CD14-positive monocyte (primary cell): Measurements from ENCODE around the gene RNF17. TPM values are rescaled to one million over a fixed set of nuclear protein-coding genes. Genes with fewer than 3 reads are reported as not detected.

Experiments used
- DNase-seq, 3 donors: peaks; one replicate each; pipeline ENCODE4 v3.0.0-alpha.2; 2011 to 2022
- H2AFZ ChIP-seq: 2 replicates; pipeline ENCODE4 v1.6.0; 2012; ENCODE audit warnings: mild to moderate bottlenecking, low read depth, low read length, inconsistent platforms; ENCODE audit not compliant: insufficient read depth, poor library complexity, severe bottlenecking
- H3K27ac ChIP-seq, 2 donors: 1 replicate in 1 of 2; 2 replicates in 1 of 2; pipeline ENCODE4 v1.5.1; 2012 to 2013; ENCODE audit warnings: low read length in 2 of 2, control low read depth in 1 of 2, inconsistent platforms in 1 of 2, low read depth in 1 of 2, mild to moderate bottlenecking in 1 of 2
- H3K27me3 ChIP-seq, 2 donors: one replicate each; pipeline versions ENCODE4 v1.6.0 to v1.6.1; 2011 to 2013; ENCODE audit warnings: low read length in 2 of 2; ENCODE audit not compliant: control insufficient read depth in 2 of 2, insufficient read depth in 2 of 2
- H3K36me3 ChIP-seq, 2 donors: replicated peaks in 1 of 2; 1 replicate in 1 of 2; 2 replicates in 1 of 2; pipeline versions ENCODE4 v1.5.1 to v1.6.1; 2012 to 2013; ENCODE audit warnings: low read length in 2 of 2, control low read depth in 1 of 2, inconsistent platforms in 1 of 2, mild to moderate bottlenecking in 1 of 2; ENCODE audit not compliant: insufficient read depth in 2 of 2, control insufficient read depth in 1 of 2
- H3K4me1 ChIP-seq, 2 donors: 1 replicate in 1 of 2; 2 replicates in 1 of 2; pipeline versions ENCODE4 v1.5.1 to v1.6.1; 2012 to 2013; ENCODE audit warnings: low read length in 2 of 2, control low read depth in 1 of 2, inconsistent platforms in 1 of 2, mild to moderate bottlenecking in 1 of 2, moderate library complexity in 1 of 2; ENCODE audit not compliant: insufficient read depth in 2 of 2, control insufficient read depth in 1 of 2
- H3K4me2 ChIP-seq: replicated peaks from 2 replicates; pipeline ENCODE3; 2012; ENCODE audit warnings: low read length, moderate library complexity, mild to moderate bottlenecking; ENCODE audit not compliant: poor library complexity, severe bottlenecking; ENCODE audit errors: extremely low read depth
- H3K4me3 ChIP-seq, 3 experiments: fragments of 200-600 bp in 1 of 3; sonication (generic) in 1 of 3; replicated peaks in 1 of 3; 1 replicate in 2 of 3; 2 replicates in 1 of 3; pipeline ENCODE4 v1.5.1; 2011 to 2013; ENCODE audit warnings: low read length in 3 of 3, mild to moderate bottlenecking in 3 of 3, control low read depth in 2 of 3, low read depth in 2 of 3, inconsistent platforms in 1 of 3, moderate library complexity in 1 of 3
- H3K79me2 ChIP-seq: 2 replicates; pipeline ENCODE4 v1.6.0; 2012; ENCODE audit warnings: mild to moderate bottlenecking, control low read depth, inconsistent platforms, low read length, moderate library complexity; ENCODE audit not compliant: insufficient read depth
- H3K9ac ChIP-seq: 2 replicates; pipeline ENCODE4 v1.6.0; 2017; ENCODE audit warnings: low read length, mild to moderate bottlenecking; ENCODE audit not compliant: insufficient read depth, poor library complexity, severe bottlenecking
- H3K9me3 ChIP-seq, 2 donors: replicated peaks in 1 of 2; 1 replicate in 1 of 2; 2 replicates in 1 of 2; pipeline versions ENCODE4 v1.5.1 to v1.6.1; 2012 to 2013; ENCODE audit warnings: low read length in 2 of 2, control low read depth in 1 of 2; ENCODE audit not compliant: control insufficient read depth in 1 of 2, insufficient read depth in 1 of 2
- H4K20me1 ChIP-seq: 2 replicates; pipeline ENCODE4 v1.6.0; 2012; ENCODE audit warnings: mild to moderate bottlenecking, low read length, control low read depth, moderate library complexity; ENCODE audit not compliant: insufficient read depth
- H3K27ac Mint-ChIP-seq, 7 donors: one replicate each; pipeline ENCODE4 v1.8.0; 2020; ENCODE audit warnings: mild to moderate bottlenecking in 7 of 7, mixed read lengths in 7 of 7, moderate library complexity in 6 of 7, inconsistent platforms in 2 of 7
- H3K27me3 Mint-ChIP-seq, 3 donors: one replicate each; pipeline ENCODE4 v1.8.0; 2021 to 2022; ENCODE audit warnings: low read depth in 3 of 3, mild to moderate bottlenecking in 3 of 3, mixed read lengths in 3 of 3, moderate library complexity in 3 of 3, inconsistent platforms in 1 of 3
- H3K36me3 Mint-ChIP-seq, 2 donors: one replicate each; pipeline ENCODE4 v1.8.0; 2020; ENCODE audit warnings: mixed read lengths in 2 of 2, inconsistent platforms in 1 of 2, mild to moderate bottlenecking in 1 of 2
- H3K4me1 Mint-ChIP-seq: one replicate; pipeline ENCODE4 v1.8.0; 2020; ENCODE audit warnings: mild to moderate bottlenecking, mixed read lengths
- H3K4me3 Mint-ChIP-seq, 2 donors: one replicate each; pipeline ENCODE4 v1.8.0; 2020; ENCODE audit warnings: mild to moderate bottlenecking in 2 of 2, mixed read lengths in 2 of 2, moderate library complexity in 1 of 2
- H3K9me3 Mint-ChIP-seq, 7 donors: one replicate each; pipeline ENCODE4 v1.8.0; 2020 to 2022; ENCODE audit warnings: mixed read lengths in 7 of 7, mild to moderate bottlenecking in 6 of 7, moderate library complexity in 6 of 7, inconsistent platforms in 2 of 7
- whole genome bisulfite sequencing: methylation state at CpG from one replicate; pipeline ENCODE4 v1.1.5; 2013; ENCODE audit warnings: missing lambda C conversion rate; ENCODE audit not compliant: insufficient coverage; 5-methylcytosine and 5-hydroxymethylcytosine counted together
- intact Hi-C, 2 donors: fragments of 100-400 bp; cut with micrococcal nuclease; formaldehyde crosslinking; loops; one replicate each; pipeline versions ENCODE4 v1.15.0 to v1.15.1; 2023
- polyA plus RNA-seq, 3 donors: library from polyadenylated mRNA; depleted of rRNA in 1 of 3; unstranded in 2 of 3; stranded (reverse) in 1 of 3; fragments of 300-500 nt in 2 of 3; fragments of >200 nt in 1 of 3; fragmentation: Illumina TruSeq in 2 of 3; gene quantifications; 1 replicate in 2 of 3; 2 replicates in 1 of 3; pipeline ENCODE4 v1.2.3, GENCODE V29; 2012 to 2021
- TF ChIP-seq, protein P1 (sequence below): fragments of 200-600 bp; IDR thresholded peaks from one replicate; pipeline ENCODE4 v1.8.0; 2022; ENCODE audit warnings: antibody characterized with exemption, mild to moderate bottlenecking

RNF17 gene
- polyA plus RNA-seq, 3 donors, result not detected

DNA sequence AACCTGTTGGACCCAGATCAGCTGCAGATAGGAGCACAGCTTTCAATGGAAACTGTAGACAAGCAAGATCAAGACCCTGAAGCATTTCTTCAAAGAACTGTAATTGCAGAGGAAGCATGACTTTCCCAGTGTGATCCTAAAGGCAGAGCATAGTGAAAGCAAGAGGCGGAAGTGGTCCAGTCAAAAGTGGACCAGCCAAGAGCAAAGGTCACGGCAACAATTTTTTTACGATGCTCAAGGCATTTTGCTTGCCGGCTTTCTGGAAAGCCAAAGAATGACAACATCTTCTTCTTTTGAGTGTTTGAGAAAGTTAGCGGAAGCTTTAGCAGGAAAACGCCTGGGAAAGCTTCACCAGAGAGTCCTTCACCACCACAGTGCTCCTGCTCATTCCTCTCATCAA is 111.6 kb downstream of the RNF17 start:
- Histone ChIP-seq H2AFZ (no peak overlapping the region), H3K79me2 (no peaks in the 10 kb centered on the region), H3K4me2 (no peak overlapping the region), H3K36me3 (no peaks in the 10 kb centered on the region), H3K4me3 (no peak overlapping the region), H3K4me1 (no peaks in the 10 kb centered on the region), H4K20me1 (no peaks in the 10 kb centered on the region), H3K9me3 (no peaks in the 10 kb centered on the region), H3K27me3 (no peaks in the 10 kb centered on the region), H3K27ac (no peak overlapping the region), H3K9ac (no peak overlapping the region)
- DNase-seq, result no peak
- H3K27me3 Mint-ChIP-seq, result peaks cover 0 to 4% (median 0%) of the 10 kb centered on the region in 3 donors
- WGBS, result 90% methylated on average over 4 of the region's 6 CpGs
- H3K4me3 Mint-ChIP-seq, result no peak overlapping the region
- H3K4me1 Mint-ChIP-seq, result no peaks in the 10 kb centered on the region
- TF ChIP-seq, protein P1, sequence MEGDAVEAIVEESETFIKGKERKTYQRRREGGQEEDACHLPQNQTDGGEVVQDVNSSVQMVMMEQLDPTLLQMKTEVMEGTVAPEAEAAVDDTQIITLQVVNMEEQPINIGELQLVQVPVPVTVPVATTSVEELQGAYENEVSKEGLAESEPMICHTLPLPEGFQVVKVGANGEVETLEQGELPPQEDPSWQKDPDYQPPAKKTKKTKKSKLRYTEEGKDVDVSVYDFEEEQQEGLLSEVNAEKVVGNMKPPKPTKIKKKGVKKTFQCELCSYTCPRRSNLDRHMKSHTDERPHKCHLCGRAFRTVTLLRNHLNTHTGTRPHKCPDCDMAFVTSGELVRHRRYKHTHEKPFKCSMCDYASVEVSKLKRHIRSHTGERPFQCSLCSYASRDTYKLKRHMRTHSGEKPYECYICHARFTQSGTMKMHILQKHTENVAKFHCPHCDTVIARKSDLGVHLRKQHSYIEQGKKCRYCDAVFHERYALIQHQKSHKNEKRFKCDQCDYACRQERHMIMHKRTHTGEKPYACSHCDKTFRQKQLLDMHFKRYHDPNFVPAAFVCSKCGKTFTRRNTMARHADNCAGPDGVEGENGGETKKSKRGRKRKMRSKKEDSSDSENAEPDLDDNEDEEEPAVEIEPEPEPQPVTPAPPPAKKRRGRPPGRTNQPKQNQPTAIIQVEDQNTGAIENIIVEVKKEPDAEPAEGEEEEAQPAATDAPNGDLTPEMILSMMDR, result no peak
- H3K9me3 Mint-ChIP-seq, result no peaks in the 10 kb centered on the region
- intact Hi-C loops, result no loop called here
- H3K36me3 Mint-ChIP-seq, result no peaks in the 10 kb centered on the region
- peak overlapping the region in 1 of 7 donors; percentile 23 for H3K27ac Mint-ChIP-seq

DNA sequence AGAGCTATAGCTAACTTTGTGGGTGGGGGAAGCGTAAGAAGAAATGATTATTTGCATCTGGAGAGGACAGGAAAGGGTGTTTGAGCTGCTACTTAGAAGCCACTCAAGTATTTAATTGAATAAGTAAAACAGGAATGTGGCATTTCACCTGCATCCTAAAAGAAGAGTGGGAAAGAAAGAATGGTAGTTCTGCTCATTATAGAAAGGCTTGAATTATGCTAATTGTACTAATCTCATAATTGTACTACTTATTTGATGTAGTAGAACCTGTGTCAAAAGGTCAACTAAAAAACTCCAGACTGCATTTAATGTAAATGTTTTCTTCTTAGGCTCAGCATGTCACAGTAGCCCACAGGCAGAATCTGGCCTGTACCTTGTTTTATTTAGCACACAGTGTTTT is 113.6 kb downstream of the RNF17 start:
- H3K27ac Mint-ChIP-seq, result no peak overlapping the region
- no peak overlapping the region for H3K4me3 ChIP-seq
- H3K9me3 Mint-ChIP-seq, result no peaks in the 10 kb centered on the region
- H3K36me3 ChIP-seq, result peaks cover 0 to 3% of the 10 kb centered on the region in 2 donors
- H3K79me2 ChIP-seq, result no peaks in the 10 kb centered on the region
- peaks cover 2% of the 10 kb centered on the region in 2 donors for H3K36me3 Mint-ChIP-seq
- H3K4me1 Mint-ChIP-seq, result no peaks in the 10 kb centered on the region
- no peaks in the 10 kb centered on the region for H3K4me1 ChIP-seq
- no peaks in the 10 kb centered on the region for H4K20me1 ChIP-seq
- no peaks in the 10 kb centered on the region for H3K9me3 ChIP-seq
- intact Hi-C loops, result no loop called here
- TF ChIP-seq, protein P1, result no peak
- DNase-seq, result no peak
- H3K9ac ChIP-seq, result no peak overlapping the region
- no peak overlapping the region for H3K27ac ChIP-seq
- peaks cover 0 to 4% (median 0%) of the 10 kb centered on the region in 3 donors for H3K27me3 Mint-ChIP-seq
- no peak overlapping the region for H2AFZ ChIP-seq
- H3K4me2 ChIP-seq, result no peak overlapping the region
- 86% methylated on average over 1 of the region's 1 CpG for WGBS
- H3K27me3 ChIP-seq, result no peaks in the 10 kb centered on the region
- H3K4me3 Mint-ChIP-seq, result no peak overlapping the region
